HG03108 (cell line): ENCODE results near the gene WIPF1.

ENCODE experiments used
- ATAC-seq: cut with Tn5 transposase; IDR thresholded peaks from one replicate; pipeline ENCODE4 v1.9.1; 2021; ENCODE audit warnings: moderate library complexity; ENCODE audit not compliant: unreplicated experiment

Gene WIPF1

GRCh38 chr2:174544156-174544555, 53.4 kb downstream of the WIPF1 start:
- no peak for ATAC-seq

GRCh38 chr2:174540893-174541292, 56.7 kb downstream of the WIPF1 start:
- ATAC-seq: no peak

GRCh38 chr2:174535757-174536703, 61.6 kb downstream of the WIPF1 start:
- ATAC-seq: no peak

- no peak for ATAC-seq
Observed at GRCh38 chr2:174535083-174535482, 62.5 kb downstream of the WIPF1 start.

GRCh38 chr2:174529916-174530315, 67.7 kb downstream of the WIPF1 start:
- ATAC-seq: no peak

GRCh38 chr2:174527959-174528358, 69.6 kb downstream of the WIPF1 start:
- no peak for ATAC-seq

GRCh38 chr2:174527101-174527721, 70.4 kb downstream of the WIPF1 start:
- no peak for ATAC-seq

GRCh38 chr2:174524527-174524926, 73.1 kb downstream of the WIPF1 start:
- ATAC-seq: no peak

- no peak for ATAC-seq
Observed at GRCh38 chr2:174522553-174522952, 75.1 kb downstream of the WIPF1 start.

- ATAC-seq: no peak
Observed at GRCh38 chr2:174518395-174518794, 79.2 kb downstream of the WIPF1 start.

- no peak for ATAC-seq
Observed at GRCh38 chr2:174516501-174517378, 80.9 kb downstream of the WIPF1 start.

GRCh38 chr2:174512345-174512744, 85.3 kb downstream of the WIPF1 start:
- no peak for ATAC-seq

GRCh38 chr2:174511580-174512260, 85.9 kb downstream of the WIPF1 start:
- no peak for ATAC-seq

GRCh38 chr2:174510583-174511189, 86.9 kb downstream of the WIPF1 start:
- ATAC-seq: no peak
